Right lobe of liver (tissue), 6 donors: ENCODE measurements around the gene ADARB1. TPM values are rescaled to one million over a fixed set of nuclear protein-coding genes. Genes with fewer than 3 reads are reported as not detected.

ENCODE experiments used
- ATAC-seq, 4 donors: fragments of 200-7000 bp; cut with Tn5 transposase; one replicate each; pipeline ENCODE4 v1.9.1; 2020; ENCODE audit warnings: mild to moderate bottlenecking in 4 of 4, moderate library complexity in 4 of 4
- DNase-seq, 3 donors: peaks; one replicate each; pipeline ENCODE4 v3.0.0-alpha.2; 2020
- H3K27ac ChIP-seq, 3 donors: fragments of 200-600 bp; one replicate each; pipeline ENCODE4 v1.8.0; 2022
- H3K27me3 ChIP-seq, 2 donors: fragments of 200-600 bp; one replicate each; pipeline ENCODE4 v1.8.0; 2022
- H3K36me3 ChIP-seq, 4 donors: fragments of 200-600 bp; sonication (generic) in 1 of 4; one replicate each; pipeline versions ENCODE4 v1.5.1 to v1.8.0; 2017 to 2022; ENCODE audit warnings: control low read depth in 1 of 4
- H3K4me1 ChIP-seq, 4 donors: fragments of 200-600 bp; sonication (generic) in 1 of 4; one replicate each; pipeline versions ENCODE4 v1.5.1 to v1.8.0; 2017 to 2022; ENCODE audit warnings: control low read depth in 1 of 4
- H3K4me3 ChIP-seq, 3 donors: fragments of 200-600 bp; one replicate each; pipeline ENCODE4 v1.8.0; 2022
- H3K9me3 ChIP-seq, 4 donors: fragments of 200-600 bp; sonication (generic) in 1 of 4; one replicate each; pipeline versions ENCODE4 v1.5.1 to v1.8.0; 2017 to 2022; ENCODE audit warnings: control low read depth in 1 of 4
- POLR2A ChIP-seq: fragments of 450-650 bp; IDR thresholded peaks from one replicate; pipeline ENCODE4 v1.6.1; 2017; ENCODE audit warnings: antibody characterized with exemption, mild to moderate bottlenecking
- WGBS: methylation state at CpG from one replicate; pipeline ENCODE4 v1.1.6; 2018; ENCODE audit warnings: low coverage, low lambda C conversion rate; ENCODE audit not compliant: insufficient coverage; ENCODE audit errors: missing lambda C conversion rate; 5-methylcytosine and 5-hydroxymethylcytosine counted together
- intact Hi-C, 2 donors: fragments of 100-400 bp; cut with DNase I; formaldehyde crosslinking; loops; one replicate each; pipeline versions ENCODE4 v1.11.2 to v1.14.1; 2022
- total RNA-seq, 6 experiments: library from RNA; depleted of rRNA in 2 of 6; stranded (reverse); fragments of >200 nt in 2 of 6; fragmentation: NEBNext Ultra II Directional in 3 of 6; extraction: Animal tissue kit (Norgen Biotek cat#: 25700) in 3 of 6; gene quantifications; one replicate each; pipeline versions ENCODE4 v1.1.0 to v1.2.4, GENCODE V29; 2016 to 2023
- TF ChIP-seq, protein P1 (sequence below), 4 donors: fragments of 200-600 bp in 3 of 4; fragments of 450-650 bp in 1 of 4; IDR thresholded peaks; one replicate each; pipeline versions ENCODE4 v1.5.1 to v1.8.0; 2016 to 2022; ENCODE audit warnings: antibody characterized with exemption in 4 of 4, mild to moderate bottlenecking in 2 of 4
- donor health status: DM: no; HTN: yes; CAD: no.
- donor health status: DM: no; HTN: no; CAD: no.
- donor health status: DM: no; HTN: no; CAD: no.
- donor health status: DM: no; HTN: yes; CAD: no.
- donor health status: DM: no; HTN: yes; CAD: no.

Gene ADARB1
- total RNA-seq, 6 experiments from 2014 or later = 4.7 to 9.9 (median 8.6) TPM

DNA sequence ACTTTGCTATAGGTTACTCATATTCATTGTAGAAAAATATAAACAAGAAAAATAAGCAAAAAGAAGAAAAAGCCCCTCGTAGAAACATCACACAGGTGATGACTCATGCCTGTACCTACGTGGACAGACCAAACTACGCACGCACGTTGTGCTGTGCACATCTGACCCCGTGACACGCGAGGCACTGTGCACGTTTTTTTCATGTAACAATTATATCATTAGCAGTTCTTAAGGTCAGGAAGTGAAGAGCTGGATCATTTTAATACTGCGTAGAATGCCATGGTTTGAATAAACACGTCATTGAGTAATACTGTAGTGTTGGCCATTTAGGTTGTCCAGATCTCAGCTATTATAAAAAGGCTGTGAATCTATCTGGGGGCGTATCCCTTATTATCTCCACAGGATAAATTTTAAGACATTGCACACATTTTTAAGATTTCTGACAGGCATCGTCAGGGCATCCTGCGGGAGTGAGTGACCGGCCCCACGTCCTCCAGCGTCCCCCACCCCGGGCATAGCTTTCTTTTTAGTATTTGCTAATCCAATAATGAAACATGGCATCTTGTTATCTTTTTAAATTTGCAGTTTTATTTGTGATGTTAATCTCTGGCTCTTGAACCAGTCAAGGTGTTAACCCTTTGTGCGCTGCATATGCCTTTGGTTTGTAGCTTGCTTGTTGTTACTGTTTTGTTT, 23.4 kb upstream of the ADARB1 start:
- WGBS = 72% methylated on average over 19 of the region's 19 CpGs
- ATAC-seq (peak in 1 of 4 donors; percentile 18), DNase-seq (no peak)
- Histone ChIP-seq H3K4me3 (no peak overlapping the region), H3K9me3 (no peaks in the 10 kb centered on the region), H3K4me1 (no peaks in the 10 kb centered on the region), H3K27ac (no peak overlapping the region), H3K27me3 (no peaks in the 10 kb centered on the region), H3K36me3 (no peaks in the 10 kb centered on the region)
- intact Hi-C loops = no loop called here
- no peak for TF ChIP-seq POLR2A
- TF ChIP-seq, protein P1, sequence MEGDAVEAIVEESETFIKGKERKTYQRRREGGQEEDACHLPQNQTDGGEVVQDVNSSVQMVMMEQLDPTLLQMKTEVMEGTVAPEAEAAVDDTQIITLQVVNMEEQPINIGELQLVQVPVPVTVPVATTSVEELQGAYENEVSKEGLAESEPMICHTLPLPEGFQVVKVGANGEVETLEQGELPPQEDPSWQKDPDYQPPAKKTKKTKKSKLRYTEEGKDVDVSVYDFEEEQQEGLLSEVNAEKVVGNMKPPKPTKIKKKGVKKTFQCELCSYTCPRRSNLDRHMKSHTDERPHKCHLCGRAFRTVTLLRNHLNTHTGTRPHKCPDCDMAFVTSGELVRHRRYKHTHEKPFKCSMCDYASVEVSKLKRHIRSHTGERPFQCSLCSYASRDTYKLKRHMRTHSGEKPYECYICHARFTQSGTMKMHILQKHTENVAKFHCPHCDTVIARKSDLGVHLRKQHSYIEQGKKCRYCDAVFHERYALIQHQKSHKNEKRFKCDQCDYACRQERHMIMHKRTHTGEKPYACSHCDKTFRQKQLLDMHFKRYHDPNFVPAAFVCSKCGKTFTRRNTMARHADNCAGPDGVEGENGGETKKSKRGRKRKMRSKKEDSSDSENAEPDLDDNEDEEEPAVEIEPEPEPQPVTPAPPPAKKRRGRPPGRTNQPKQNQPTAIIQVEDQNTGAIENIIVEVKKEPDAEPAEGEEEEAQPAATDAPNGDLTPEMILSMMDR (IDR thresholded peaks at IDR 0.05) = no peak

DNA sequence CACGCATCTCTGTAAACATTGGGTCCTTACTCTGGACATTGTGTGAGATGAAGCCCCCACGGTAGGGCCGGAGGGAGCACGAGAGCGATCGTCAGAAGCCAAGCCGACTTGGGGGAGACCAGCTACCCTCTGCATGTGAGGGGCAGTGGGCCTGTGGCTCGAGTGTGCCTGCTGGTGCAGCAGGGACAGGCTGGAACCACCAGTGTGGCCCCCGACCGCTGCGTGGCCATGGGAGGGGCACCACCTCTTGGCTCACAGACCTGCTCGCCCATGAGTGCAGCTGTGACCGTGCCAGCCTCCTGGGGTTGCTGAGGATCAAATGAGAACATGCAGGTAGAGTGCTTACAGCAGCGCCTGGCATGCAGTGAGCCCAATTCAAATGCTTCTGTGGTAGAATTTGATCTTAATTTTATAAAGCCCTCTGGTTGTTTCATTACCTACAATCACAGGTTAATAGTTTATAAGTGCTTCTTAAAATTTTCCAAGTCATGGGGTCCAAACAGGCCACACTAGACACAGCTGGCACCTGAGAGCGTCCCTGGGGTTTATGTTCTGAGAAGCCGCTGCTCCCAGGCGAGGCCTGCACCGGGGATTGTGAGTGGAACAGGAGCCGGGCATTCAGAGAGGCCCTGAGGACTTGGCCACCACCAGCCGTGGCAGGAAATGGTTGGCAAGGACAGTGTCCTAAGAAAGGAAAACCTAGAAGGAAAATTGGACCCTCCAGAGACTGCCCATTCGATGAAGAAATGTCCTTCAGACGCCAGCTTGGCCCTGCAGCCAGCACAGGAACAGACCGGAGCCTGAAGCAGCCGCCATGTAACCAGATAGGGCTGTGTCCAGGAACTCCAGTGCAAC, 22.6 kb upstream of the ADARB1 start:
- H3K27ac ChIP-seq = no peak overlapping the region
- intact Hi-C loops = no loop called here
- H3K4me3 ChIP-seq = no peak overlapping the region
- DNase-seq = peak in 1 of 3 donors; percentile 35
- H3K9me3 ChIP-seq = no peaks in the 10 kb centered on the region
- ATAC-seq = no peak
- 70% methylated on average over 15 of the region's 24 CpGs for WGBS
- TF ChIP-seq, protein P1 (IDR thresholded peaks at IDR 0.05) = no peak
- no peak for TF ChIP-seq POLR2A
- no peaks in the 10 kb centered on the region for H3K27me3 ChIP-seq
- H3K4me1 ChIP-seq = no peaks in the 10 kb centered on the region
- H3K36me3 ChIP-seq = no peaks in the 10 kb centered on the region

DNA sequence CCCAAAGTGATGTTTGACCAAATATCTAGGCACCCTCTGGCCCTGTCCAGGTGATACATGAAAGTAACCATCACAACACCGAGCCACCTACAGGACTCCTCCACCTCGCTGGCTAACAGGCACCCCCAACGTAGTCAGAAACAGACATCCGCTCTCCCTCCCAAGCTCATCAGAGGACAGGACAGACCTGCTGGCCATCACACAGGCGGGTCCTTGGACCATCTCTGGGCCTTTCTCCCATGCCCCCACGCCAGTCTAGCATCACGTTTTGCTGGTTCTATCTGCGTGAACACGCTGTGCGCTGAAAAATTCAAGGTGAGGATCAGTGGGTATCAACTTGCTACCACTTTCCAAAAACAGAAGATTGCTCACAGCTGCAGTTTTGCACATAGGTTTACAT, 21.4 kb upstream of the ADARB1 start:
- intact Hi-C loops = no loop called here

DNA sequence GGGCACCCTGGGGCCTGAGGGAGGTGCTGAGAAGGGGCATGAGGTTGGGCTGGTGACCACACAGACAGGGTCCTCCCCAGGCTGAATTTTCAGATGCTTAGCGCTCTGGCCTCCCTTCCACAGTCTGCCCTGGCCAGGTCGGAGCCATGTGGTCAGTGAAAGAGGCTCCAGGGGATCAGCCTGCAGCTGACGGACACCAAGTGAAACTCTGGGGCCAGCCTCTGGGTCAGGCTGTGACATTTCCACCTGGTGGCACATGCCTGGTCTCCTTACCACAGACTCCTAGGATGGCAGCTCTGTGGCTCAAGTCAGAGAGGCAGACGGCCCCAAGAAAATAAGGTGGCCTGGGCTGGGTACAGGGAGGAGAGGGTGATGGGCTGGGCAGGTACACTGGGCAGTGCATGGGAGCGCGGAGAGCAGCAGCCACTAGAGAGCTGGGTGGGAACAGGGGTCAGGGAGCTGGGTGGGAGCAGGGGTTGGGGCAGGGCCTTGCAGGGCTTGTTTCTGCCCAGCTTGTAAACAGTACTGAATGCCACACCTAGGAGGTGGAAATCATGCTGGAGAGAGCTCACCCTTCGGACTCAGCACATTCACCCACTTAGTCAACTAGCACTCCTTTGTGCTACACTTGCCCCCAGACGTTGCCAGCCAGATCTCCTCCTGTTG, 20.7 kb upstream of the ADARB1 start:
- H3K27me3 ChIP-seq = no peaks in the 10 kb centered on the region
- H3K4me1 ChIP-seq = no peaks in the 10 kb centered on the region
- TF ChIP-seq, protein P1 (IDR thresholded peaks at IDR 0.05) = no peak
- TF ChIP-seq POLR2A = no peak
- H3K4me3 ChIP-seq = no peak overlapping the region
- H3K27ac ChIP-seq = no peak overlapping the region
- no peaks in the 10 kb centered on the region for H3K9me3 ChIP-seq
- intact Hi-C loops = no loop called here
- peak in 1 of 4 donors; percentile 19 for ATAC-seq
- WGBS = 60% methylated on average over 1 of the region's 8 CpGs
- peak in 1 of 3 donors; percentile 28 for DNase-seq
- no peaks in the 10 kb centered on the region for H3K36me3 ChIP-seq

More for the DNA sequence above, 21.4 kb upstream of the ADARB1 start:
- no peak overlapping the region for H3K4me3 ChIP-seq
- no peaks in the 10 kb centered on the region for H3K27me3 ChIP-seq
- no peak for TF ChIP-seq POLR2A
- TF ChIP-seq, protein P1 (IDR thresholded peaks at IDR 0.05) = no peak
- H3K4me1 ChIP-seq = no peaks in the 10 kb centered on the region
- 65% methylated on average over 5 of the region's 10 CpGs for WGBS
- H3K9me3 ChIP-seq = no peaks in the 10 kb centered on the region
- H3K27ac ChIP-seq = no peak overlapping the region
- no peaks in the 10 kb centered on the region for H3K36me3 ChIP-seq
- ATAC-seq = no peak
- peak in 1 of 3 donors; percentile 31 for DNase-seq
